Heart right ventricle (tissue), 16 donors: ENCODE results near the gene ROBO1. TPM values are rescaled to one million over a fixed set of nuclear protein-coding genes. Genes with fewer than 3 reads are reported as not detected.

Source experiments
- ATAC-seq, 8 donors: fragments of 200-7000 bp; cut with Tn5 transposase; one replicate each; pipeline ENCODE4 v1.9.1; 2020; ENCODE audit warnings: mild to moderate bottlenecking in 8 of 8, moderate library complexity in 8 of 8, moderate number of reproducible peaks in 1 of 8
- DNase-seq, 2 donors: peaks; one replicate each; pipeline ENCODE4 v3.0.0-alpha.2; 2020
- H3K27ac ChIP-seq, 10 donors: fragments of 200-600 bp; sonication (generic) in 2 of 10; one replicate each; pipeline versions ENCODE4 v1.5.0 to v1.8.0; 2020 to 2022; ENCODE audit warnings: mild to moderate bottlenecking in 3 of 10
- H3K27me3 ChIP-seq, 7 donors: fragments of 200-600 bp; one replicate each; pipeline ENCODE4 v1.8.0; 2021 to 2022; ENCODE audit warnings: mild to moderate bottlenecking in 2 of 7
- H3K36me3 ChIP-seq, 9 donors: fragments of 200-600 bp; sonication (generic) in 1 of 9; one replicate each; pipeline versions ENCODE4 v1.5.0 to v1.8.0; 2020 to 2022; ENCODE audit warnings: mild to moderate bottlenecking in 2 of 9
- H3K4me1 ChIP-seq, 9 donors: fragments of 200-600 bp; sonication (generic) in 1 of 9; one replicate each; pipeline versions ENCODE4 v1.5.0 to v1.8.0; 2020 to 2022; ENCODE audit warnings: mild to moderate bottlenecking in 4 of 9
- H3K4me3 ChIP-seq, 10 donors: fragments of 200-600 bp; sonication (generic) in 2 of 10; one replicate each; pipeline versions ENCODE4 v1.5.0 to v1.8.0; 2020 to 2022; ENCODE audit warnings: mild to moderate bottlenecking in 7 of 10, moderate library complexity in 2 of 10
- H3K9me3 ChIP-seq, 11 donors: fragments of 200-600 bp in 10 of 11; sonication (generic) in 2 of 11; one replicate each; pipeline versions ENCODE4 v1.5.0 to v1.8.0; 2013 to 2022; ENCODE audit warnings: mild to moderate bottlenecking in 2 of 11, control low read depth in 1 of 11, moderate library complexity in 1 of 11
- WGBS, 2 donors: extraction: QIAGEN DNeasy Blood & Tissue Kit; methylation state at CpG; one replicate each; pipeline ENCODE4 v1.1.7; 2013; ENCODE audit warnings: inconsistent platforms in 1 of 2; 5-methylcytosine and 5-hydroxymethylcytosine counted together
- intact Hi-C, 10 donors: fragments of 100-400 bp; cut with DNase I; formaldehyde crosslinking; loops; one replicate each; pipeline versions ENCODE4 v1.11.1 to v1.14.2; 2022
- polyA plus RNA-seq, 2 donors: library from polyadenylated mRNA; stranded (reverse); fragments of 200-250 nt; gene quantifications; one replicate each; pipeline ENCODE4 v1.2.3, GENCODE V29; 2013
- total RNA-seq, 10 donors: library from RNA; stranded (reverse); fragmentation: NEBNext Ultra II Directional in 3 of 10; extraction: Animal tissue kit (Norgen Biotek cat#: 25700) in 3 of 10; gene quantifications; one replicate each; pipeline versions ENCODE4 v1.2.1 to v1.2.4, GENCODE V29; 2021 to 2023
- TF ChIP-seq, protein P1 (sequence below), 9 donors: fragments of 200-600 bp; sonication (generic) in 2 of 9; IDR thresholded peaks; one replicate each; pipeline versions ENCODE4 v1.5.0 to v1.8.0; 2021 to 2022; ENCODE audit warnings: antibody characterized with exemption in 9 of 9, mild to moderate bottlenecking in 5 of 9, moderate library complexity in 1 of 9
- donor health status: Arrhythmogenic right ventricular cardiomyopathy.
- donor health status: ischemic (EF 13 %, LVEDD 7.1; RV severe dilation, severe dysfunction).
- donor health status: healthy with polysubstance abuse.
- donor health status: DM: no; HTN: yes; CAD: no.
- donor health status: DM: no; HTN: no; CAD: no.
- donor health status: ischemic (EF 25% LVEDD 6.9; RV normal size, moderate dysfunction).
- donor health status: ischemic (EF 25% LVEDD 5.7; RV mildly dilated, moderate dysfunction).
- donor health status: healthy.
- donor health status: DM: yes; HTN: yes; CAD: no.
- donor health status: Ischemic cardiomyopathy.
- donor health status: ischemic (EF 35%, LVEDD 5.7; RV mildly dilated, moderate dysfunction).
- donor health status: nonischemic (EF 11% LVEDD 7.7; RV severe dilation, severe dysfunction).
- donor health status: DM: yes; HTN: yes; CAD: no.
- donor health status: PGD.
- donor health status: ischemic (EF 29% LVEDD 5.4; RV normal size, mild dysfunction).
- donor health status: nonischemic (EF 23%, LVEDD 6.1; RV moderate dilation, normal function).

Gene ROBO1
- total and polyA plus RNA-seq, 12 donors = 2.8 to 13.9 (median 5.6) TPM

GRCh38 chr3:79236496-79236895 is 531.3 kb downstream of the ROBO1 start:
- TF ChIP-seq, protein P1, sequence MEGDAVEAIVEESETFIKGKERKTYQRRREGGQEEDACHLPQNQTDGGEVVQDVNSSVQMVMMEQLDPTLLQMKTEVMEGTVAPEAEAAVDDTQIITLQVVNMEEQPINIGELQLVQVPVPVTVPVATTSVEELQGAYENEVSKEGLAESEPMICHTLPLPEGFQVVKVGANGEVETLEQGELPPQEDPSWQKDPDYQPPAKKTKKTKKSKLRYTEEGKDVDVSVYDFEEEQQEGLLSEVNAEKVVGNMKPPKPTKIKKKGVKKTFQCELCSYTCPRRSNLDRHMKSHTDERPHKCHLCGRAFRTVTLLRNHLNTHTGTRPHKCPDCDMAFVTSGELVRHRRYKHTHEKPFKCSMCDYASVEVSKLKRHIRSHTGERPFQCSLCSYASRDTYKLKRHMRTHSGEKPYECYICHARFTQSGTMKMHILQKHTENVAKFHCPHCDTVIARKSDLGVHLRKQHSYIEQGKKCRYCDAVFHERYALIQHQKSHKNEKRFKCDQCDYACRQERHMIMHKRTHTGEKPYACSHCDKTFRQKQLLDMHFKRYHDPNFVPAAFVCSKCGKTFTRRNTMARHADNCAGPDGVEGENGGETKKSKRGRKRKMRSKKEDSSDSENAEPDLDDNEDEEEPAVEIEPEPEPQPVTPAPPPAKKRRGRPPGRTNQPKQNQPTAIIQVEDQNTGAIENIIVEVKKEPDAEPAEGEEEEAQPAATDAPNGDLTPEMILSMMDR (IDR thresholded peaks at IDR 0.05) = no peak
- H3K4me3 ChIP-seq = no peak overlapping the region
- ATAC-seq = no peak
- H3K27ac ChIP-seq = no peak overlapping the region
- H3K27me3 ChIP-seq = no peaks in the 10 kb centered on the region
- H3K36me3 ChIP-seq = no peaks in the 10 kb centered on the region
- DNase-seq = no peak
- intact Hi-C loops = no loop called here
- H3K9me3 ChIP-seq = peaks cover 0 to 21% (median 0%) of the 10 kb centered on the region in 11 donors
- no peaks in the 10 kb centered on the region for H3K4me1 ChIP-seq
- 80 to 85% methylated on average over 1 of the region's 1 CpG for WGBS, 2 donors

GRCh38 chr3:79233431-79234060 is 534.3 kb downstream of the ROBO1 start:
- Histone ChIP-seq H3K27me3 (no peaks in the 10 kb centered on the region), H3K9me3 (peaks cover 0 to 15% (median 0%) of the 10 kb centered on the region in 11 donors), H3K4me1 (no peaks in the 10 kb centered on the region), H3K4me3 (no peak overlapping the region), H3K27ac (no peak overlapping the region), H3K36me3 (no peaks in the 10 kb centered on the region)
- 70 to 73% methylated on average over 7 of the region's 7 CpGs for WGBS, 2 donors
- intact Hi-C loops = no loop called here
- ATAC-seq (no peak), DNase-seq (no peak)
- TF ChIP-seq, protein P1 (IDR thresholded peaks at IDR 0.05) = no peak

- 87 to 98% methylated on average over 1 of the region's 1 CpG for WGBS, 2 donors
- no peaks in the 10 kb centered on the region for H3K27me3 ChIP-seq
- H3K4me1 ChIP-seq = no peaks in the 10 kb centered on the region
- H3K36me3 ChIP-seq = no peaks in the 10 kb centered on the region
- no peak for DNase-seq
- TF ChIP-seq, protein P1 (IDR thresholded peaks at IDR 0.05) = no peak
- H3K4me3 ChIP-seq = no peak overlapping the region
- intact Hi-C loops = no loop called here
- H3K9me3 ChIP-seq = peaks cover 0 to 15% (median 0%) of the 10 kb centered on the region in 11 donors
- no peak overlapping the region for H3K27ac ChIP-seq
- ATAC-seq = no peak
These were observed 537.5 kb downstream of the ROBO1 start for GRCh38 chr3:79230266-79230665.

DNA sequence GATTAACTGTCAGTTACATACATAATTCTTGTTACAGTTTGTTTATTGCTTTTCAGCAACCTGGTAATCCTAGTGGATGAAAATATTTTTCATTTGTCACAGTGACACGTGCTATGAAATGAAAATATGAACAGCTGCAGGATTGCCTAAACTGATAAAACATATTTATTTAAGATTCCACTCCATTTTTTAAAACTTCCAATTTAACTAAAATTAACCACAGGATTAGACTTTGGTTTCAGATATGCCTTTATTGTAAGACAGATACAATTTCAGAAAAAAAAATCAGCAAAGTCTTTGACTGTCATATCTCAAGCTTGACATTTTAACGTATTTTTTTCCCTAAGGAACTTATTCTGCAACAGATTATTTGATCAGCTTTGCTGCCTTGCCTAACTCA is 550.7 kb downstream of the ROBO1 start:
- H3K36me3 ChIP-seq = no peaks in the 10 kb centered on the region
- no peak for ATAC-seq
- no peaks in the 10 kb centered on the region for H3K4me1 ChIP-seq
- H3K27me3 ChIP-seq = no peaks in the 10 kb centered on the region
- no peaks in the 10 kb centered on the region for H3K9me3 ChIP-seq
- no peak overlapping the region for H3K4me3 ChIP-seq
- TF ChIP-seq, protein P1 (IDR thresholded peaks at IDR 0.05) = no peak
- 50 to 59% methylated on average over 2 of the region's 2 CpGs for WGBS, 2 donors
- H3K27ac ChIP-seq = no peak overlapping the region
- DNase-seq = no peak
- intact Hi-C loops = no loop called here
